Fibroblast of upper back skin (primary cell): Measurements from ENCODE around the gene EXD3.

Experiments
- DNase-seq: peaks from one replicate; pipeline ENCODE4 v3.0.0-alpha.2; 2013

Gene EXD3

GRCh38 chr9:137301081-137301947, 121.6 kb downstream of the EXD3 start:
- no peak for DNase-seq

GRCh38 chr9:137300567-137301080, 122.3 kb downstream of the EXD3 start:
- no peak for DNase-seq

GRCh38 chr9:137299938-137300337, 123.0 kb downstream of the EXD3 start:
- no peak for DNase-seq

GRCh38 chr9:137299203-137299565, 123.8 kb downstream of the EXD3 start:
- DNase-seq = no peak

GRCh38 chr9:137298401-137299202, 124.4 kb downstream of the EXD3 start:
- no peak for DNase-seq

- no peak for DNase-seq
Measured at GRCh38 chr9:137297966-137298365, 125.0 kb downstream of the EXD3 start.

GRCh38 chr9:137296670-137297664, 126.0 kb downstream of the EXD3 start:
- DNase-seq = no peak

- no peak for DNase-seq
Measured at GRCh38 chr9:137295849-137296669, 126.9 kb downstream of the EXD3 start.

GRCh38 chr9:137295238-137295811, 127.6 kb downstream of the EXD3 start:
- no peak for DNase-seq

- peak; percentile 28 for DNase-seq
Measured at GRCh38 chr9:137294681-137295237, 128.2 kb downstream of the EXD3 start.

- peak; percentile 17 for DNase-seq
Measured at GRCh38 chr9:137294091-137294680, 128.8 kb downstream of the EXD3 start.

- no peak for DNase-seq
Measured at GRCh38 chr9:137293482-137294090, 129.4 kb downstream of the EXD3 start.

- no peak for DNase-seq
Measured at GRCh38 chr9:137293094-137293481, 129.9 kb downstream of the EXD3 start.

- peak; percentile 17 for DNase-seq
Measured at GRCh38 chr9:137286975-137287383, 136.0 kb downstream of the EXD3 start.

- no peak for DNase-seq
Measured at GRCh38 chr9:137281345-137282116, 141.4 kb downstream of the EXD3 start.

GRCh38 chr9:137280474-137281344, 142.3 kb downstream of the EXD3 start:
- no peak for DNase-seq

- DNase-seq = no peak
Measured at GRCh38 chr9:137279741-137280473, 143.1 kb downstream of the EXD3 start.
